ENCODE results near the gene TINCR.
"Not testable (repeated sequence)": the region's sequence is repeated elsewhere in the genome, so short reads cannot be mapped to it uniquely, and the experiment has no call there.

The TINCR gene

GRCh38 chr19:5537870-5538269 is 29.9 kb downstream of the TINCR start:
- ChIA-PET POLR2A (no interaction called here), CTCF (no interaction called here)
- TF ChIP-seq, protein P1, sequence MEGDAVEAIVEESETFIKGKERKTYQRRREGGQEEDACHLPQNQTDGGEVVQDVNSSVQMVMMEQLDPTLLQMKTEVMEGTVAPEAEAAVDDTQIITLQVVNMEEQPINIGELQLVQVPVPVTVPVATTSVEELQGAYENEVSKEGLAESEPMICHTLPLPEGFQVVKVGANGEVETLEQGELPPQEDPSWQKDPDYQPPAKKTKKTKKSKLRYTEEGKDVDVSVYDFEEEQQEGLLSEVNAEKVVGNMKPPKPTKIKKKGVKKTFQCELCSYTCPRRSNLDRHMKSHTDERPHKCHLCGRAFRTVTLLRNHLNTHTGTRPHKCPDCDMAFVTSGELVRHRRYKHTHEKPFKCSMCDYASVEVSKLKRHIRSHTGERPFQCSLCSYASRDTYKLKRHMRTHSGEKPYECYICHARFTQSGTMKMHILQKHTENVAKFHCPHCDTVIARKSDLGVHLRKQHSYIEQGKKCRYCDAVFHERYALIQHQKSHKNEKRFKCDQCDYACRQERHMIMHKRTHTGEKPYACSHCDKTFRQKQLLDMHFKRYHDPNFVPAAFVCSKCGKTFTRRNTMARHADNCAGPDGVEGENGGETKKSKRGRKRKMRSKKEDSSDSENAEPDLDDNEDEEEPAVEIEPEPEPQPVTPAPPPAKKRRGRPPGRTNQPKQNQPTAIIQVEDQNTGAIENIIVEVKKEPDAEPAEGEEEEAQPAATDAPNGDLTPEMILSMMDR (IDR thresholded peaks at IDR 0.05; ENCODE audit: control extremely low read depth, extremely low read depth, low read depth, missing control alignments) = no peak
- DNase-seq (ENCODE audit: extremely low spot score) = no peak

DNA sequence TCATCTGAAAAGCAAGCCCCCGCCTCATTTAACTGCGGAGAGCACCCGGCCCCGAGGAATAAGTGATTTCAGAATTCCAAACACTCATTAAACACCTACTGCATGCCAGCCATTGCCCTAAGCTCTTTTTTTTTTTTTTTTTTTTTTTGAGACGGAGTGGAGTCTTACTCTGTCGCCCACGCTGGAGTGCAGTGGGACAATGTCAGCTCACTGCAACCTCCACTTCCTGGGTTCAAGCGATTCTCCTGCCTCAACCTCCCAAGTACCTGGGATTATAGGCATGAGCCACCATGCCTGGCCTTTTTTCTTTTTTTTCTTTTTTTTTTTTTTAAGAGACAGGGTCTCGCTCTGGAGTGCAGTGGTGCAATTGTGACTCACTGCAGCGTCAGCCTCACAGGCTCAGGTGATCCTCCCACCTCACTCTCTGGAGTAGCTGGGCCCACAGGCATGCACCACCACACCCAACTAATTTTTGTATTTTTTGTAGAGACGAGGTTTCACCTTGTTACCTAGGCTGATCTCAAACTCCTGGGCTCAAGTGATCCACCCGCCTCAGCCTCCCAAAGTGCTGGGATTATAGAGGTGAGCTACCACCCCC is 30.7 kb downstream of the TINCR start:
- CTCF ChIA-PET; POLR2A ChIA-PET; DNase-seq (ENCODE audit: extremely low spot score): not testable (repeated sequence)

DNA sequence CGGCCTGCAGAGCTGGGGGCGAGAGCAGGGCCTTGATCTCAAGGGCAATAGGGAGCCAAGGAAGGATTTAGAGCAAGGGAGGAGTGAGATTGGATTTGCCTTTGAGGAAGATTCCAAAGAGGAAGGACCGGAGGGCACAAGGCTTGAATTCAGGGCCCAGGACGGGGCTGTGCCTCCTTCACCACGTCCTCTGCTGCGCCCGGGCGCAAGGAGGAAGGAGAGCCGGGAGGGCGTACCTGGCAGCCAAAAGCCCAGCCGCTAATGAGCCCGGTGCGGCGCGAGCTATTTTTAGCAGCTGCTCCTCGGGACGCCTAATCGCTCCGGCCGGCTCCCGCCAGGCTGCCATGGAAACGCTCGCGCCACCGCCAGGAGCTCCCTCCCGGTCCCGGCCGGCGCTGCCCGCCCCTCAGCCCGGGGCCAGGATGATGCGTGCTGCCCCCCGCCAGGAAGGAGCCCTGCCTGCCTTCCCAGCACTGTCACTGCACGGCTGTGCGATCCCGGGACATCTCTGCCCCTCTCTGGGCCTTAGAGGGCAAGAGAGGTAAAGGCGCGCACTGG is 31.3 kb downstream of the TINCR start:
- POLR2A ChIA-PET = no interaction called here
- CTCF ChIA-PET = interaction anchor here (1.4 kb wide), 1 partner anchor 11 kb away, joined by 4 read pairs; no protein-coding TSS in a partner anchor
- TF ChIP-seq, protein P1 (IDR thresholded peaks at IDR 0.05; ENCODE audit: control extremely low read depth, extremely low read depth, low read depth, missing control alignments) = no peak
- no peak for DNase-seq (ENCODE audit: extremely low spot score)

- TF ChIP-seq, protein P1 (IDR thresholded peaks at IDR 0.05; ENCODE audit: control extremely low read depth, extremely low read depth, low read depth, missing control alignments) = peak; percentile 23
- ChIA-PET POLR2A (no interaction called here), CTCF (interaction anchor here (0.8 to 1.4 kb wide), 2 partner anchors 13 to 20 kb away, joined by 3 to 4 read pairs; no protein-coding TSS in a partner anchor)
- no peak for DNase-seq (ENCODE audit: extremely low spot score)
Observed at GRCh38 chr19:5534787-5535586, 32.8 kb downstream of the TINCR start.

- TF ChIP-seq, protein P1 (IDR thresholded peaks at IDR 0.05; ENCODE audit: control extremely low read depth, extremely low read depth, low read depth, missing control alignments) = no peak
- CTCF ChIA-PET = no interaction called here
- no peak for DNase-seq (ENCODE audit: extremely low spot score)
- POLR2A ChIA-PET = no interaction called here
Observed at GRCh38 chr19:5533257-5533656, 34.5 kb downstream of the TINCR start.

- CTCF ChIA-PET = no interaction called here
- DNase-seq (ENCODE audit: extremely low spot score) = no peak
- TF ChIP-seq, protein P1 (IDR thresholded peaks at IDR 0.05; ENCODE audit: control extremely low read depth, extremely low read depth, low read depth, missing control alignments) = no peak
- POLR2A ChIA-PET = no interaction called here
Observed at GRCh38 chr19:5530701-5531100, 37.1 kb downstream of the TINCR start.

- POLR2A ChIA-PET = no interaction called here
- CTCF ChIA-PET = no interaction called here
- TF ChIP-seq, protein P1 (IDR thresholded peaks at IDR 0.05; ENCODE audit: control extremely low read depth, extremely low read depth, low read depth, missing control alignments) = no peak
- DNase-seq (ENCODE audit: extremely low spot score) = no peak
Observed at GRCh38 chr19:5526691-5527090, 41.1 kb downstream of the TINCR start.
